Fibroblast of mammary gland (primary cell): ENCODE results near the gene DDX50.
A peak's percentile ranks its signal among the peaks of the same experiment; 100 is the strongest.
"Not testable (repeated sequence)": the region's sequence is repeated elsewhere in the genome, so short reads cannot be mapped to it uniquely, and the experiment has no call there.

Source experiments
- DNase-seq: peaks from one replicate; pipeline ENCODE4 v3.0.0-alpha.2; 2010; ENCODE audit warnings: low read depth
- H3K4me3 ChIP-seq: 2 replicates; pipeline ENCODE4 v1.5.1; 2011; ENCODE audit warnings: low read depth, mild to moderate bottlenecking, low read length, moderate library complexity; ENCODE audit not compliant: control insufficient read depth
- TF ChIP-seq, protein P1 (sequence below): conservative IDR thresholded peaks from 2 replicates; pipeline ENCODE4 v1.5.1; 2011; ENCODE audit warnings: low read depth, low read length, inconsistent platforms; ENCODE audit not compliant: control insufficient read depth, insufficient read depth

The DDX50 gene

GRCh38 chr10:68900427-68901104, 549 bp upstream of the DDX50 start:
- peak overlapping the region; percentile 91 for H3K4me3 ChIP-seq
- TF ChIP-seq, protein P1, sequence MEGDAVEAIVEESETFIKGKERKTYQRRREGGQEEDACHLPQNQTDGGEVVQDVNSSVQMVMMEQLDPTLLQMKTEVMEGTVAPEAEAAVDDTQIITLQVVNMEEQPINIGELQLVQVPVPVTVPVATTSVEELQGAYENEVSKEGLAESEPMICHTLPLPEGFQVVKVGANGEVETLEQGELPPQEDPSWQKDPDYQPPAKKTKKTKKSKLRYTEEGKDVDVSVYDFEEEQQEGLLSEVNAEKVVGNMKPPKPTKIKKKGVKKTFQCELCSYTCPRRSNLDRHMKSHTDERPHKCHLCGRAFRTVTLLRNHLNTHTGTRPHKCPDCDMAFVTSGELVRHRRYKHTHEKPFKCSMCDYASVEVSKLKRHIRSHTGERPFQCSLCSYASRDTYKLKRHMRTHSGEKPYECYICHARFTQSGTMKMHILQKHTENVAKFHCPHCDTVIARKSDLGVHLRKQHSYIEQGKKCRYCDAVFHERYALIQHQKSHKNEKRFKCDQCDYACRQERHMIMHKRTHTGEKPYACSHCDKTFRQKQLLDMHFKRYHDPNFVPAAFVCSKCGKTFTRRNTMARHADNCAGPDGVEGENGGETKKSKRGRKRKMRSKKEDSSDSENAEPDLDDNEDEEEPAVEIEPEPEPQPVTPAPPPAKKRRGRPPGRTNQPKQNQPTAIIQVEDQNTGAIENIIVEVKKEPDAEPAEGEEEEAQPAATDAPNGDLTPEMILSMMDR, result no peak
- DNase-seq, result no peak

DNA sequence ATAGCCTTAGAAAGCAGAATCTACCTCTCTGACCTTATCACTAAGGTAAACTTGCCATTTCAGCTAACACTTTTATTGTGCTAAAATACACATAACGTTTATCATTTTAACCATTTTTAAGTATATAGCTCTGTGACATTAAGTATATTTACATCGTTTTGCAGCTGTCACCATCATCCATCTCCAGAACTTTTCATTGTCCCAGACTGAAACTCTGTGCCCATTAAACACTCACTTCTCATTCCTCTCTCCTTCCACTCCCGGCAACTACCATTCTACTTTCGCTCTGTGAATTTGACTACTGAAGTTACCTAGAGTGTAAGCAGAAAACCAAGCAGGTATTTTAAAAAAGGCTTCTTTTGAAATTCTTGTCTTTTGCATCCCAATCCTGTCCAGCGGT, 1.3 kb downstream of the DDX50 start:
- TF ChIP-seq, protein P1, result no peak
- peak overlapping the region; percentile 91 for H3K4me3 ChIP-seq

DNA sequence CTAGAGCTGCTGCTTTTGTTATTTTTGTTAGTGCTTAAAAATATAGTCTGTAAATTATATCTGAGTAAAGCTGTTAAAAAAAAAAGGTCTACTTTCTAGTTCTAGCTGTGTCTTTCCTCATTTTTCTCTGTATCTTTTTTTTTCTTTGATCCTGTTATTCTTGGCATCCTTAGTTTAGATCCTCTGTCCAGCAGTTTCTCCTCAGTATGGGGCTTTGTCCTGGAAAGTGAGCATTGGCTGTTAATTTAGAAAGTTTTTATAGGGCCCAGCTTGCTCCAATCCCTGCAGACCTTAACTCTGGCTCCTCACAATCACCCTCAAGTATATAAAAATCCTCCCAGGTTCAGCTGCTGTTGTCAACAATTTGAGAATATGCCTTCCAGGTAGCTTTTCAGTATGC, 23.5 kb downstream of the DDX50 start:
- DNase-seq, result no peak
- TF ChIP-seq, protein P1, result no peak

More for the DNA sequence above, 1.3 kb downstream of the DDX50 start:
- no peak for DNase-seq

GRCh38 chr10:68925489-68925888, 24.4 kb downstream of the DDX50 start:
- no peak for DNase-seq
- TF ChIP-seq, protein P1, result no peak
- no peak overlapping the region for H3K4me3 ChIP-seq

More for the DNA sequence above, 23.5 kb downstream of the DDX50 start:
- no peak overlapping the region for H3K4me3 ChIP-seq

GRCh38 chr10:68929157-68929556, 28.0 kb downstream of the DDX50 start:
- H3K4me3 ChIP-seq, DNase-seq: not testable (repeated sequence)

DNA sequence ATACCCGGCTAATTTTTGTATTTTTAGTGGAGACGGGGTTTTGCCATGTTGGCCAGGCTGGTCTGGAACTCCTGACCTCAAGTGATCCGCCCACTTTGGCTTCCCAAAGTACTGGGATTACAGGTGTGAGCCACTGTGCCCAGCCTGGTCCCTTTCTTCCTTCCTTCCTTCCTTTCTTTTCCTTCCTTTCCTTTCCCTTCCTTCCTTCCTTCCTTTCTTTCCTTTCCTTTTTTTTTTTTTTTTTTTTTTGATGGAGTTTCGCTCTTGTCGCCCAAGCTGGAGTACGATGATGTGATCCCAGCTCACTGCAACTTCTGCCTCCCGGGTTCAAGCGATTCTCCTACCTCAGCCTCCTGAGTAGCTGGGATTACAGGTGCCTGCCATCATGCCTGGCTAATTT, 28.8 kb downstream of the DDX50 start:
- not testable (repeated sequence) for H3K4me3 ChIP-seq, DNase-seq

- not testable (repeated sequence) for H3K4me3 ChIP-seq, DNase-seq
Measured at GRCh38 chr10:68932860-68933259, 31.7 kb downstream of the DDX50 start.

- H3K4me3 ChIP-seq, result no peak overlapping the region
- DNase-seq, result no peak
- TF ChIP-seq, protein P1, result no peak
Measured at GRCh38 chr10:68934994-68935393, 33.9 kb downstream of the DDX50 start.
